COR-L47 (cell line): ENCODE data around the gene CRYBB1.

Experiments
- DNase-seq: peaks from one replicate; lab custom pipeline; 2025; lab: John Stamatoyannopoulos, UW

CRYBB1 gene

GRCh38 chr22:26577081-26577480, 40.7 kb downstream of the CRYBB1 start:
- DNase-seq: no peak

DNA sequence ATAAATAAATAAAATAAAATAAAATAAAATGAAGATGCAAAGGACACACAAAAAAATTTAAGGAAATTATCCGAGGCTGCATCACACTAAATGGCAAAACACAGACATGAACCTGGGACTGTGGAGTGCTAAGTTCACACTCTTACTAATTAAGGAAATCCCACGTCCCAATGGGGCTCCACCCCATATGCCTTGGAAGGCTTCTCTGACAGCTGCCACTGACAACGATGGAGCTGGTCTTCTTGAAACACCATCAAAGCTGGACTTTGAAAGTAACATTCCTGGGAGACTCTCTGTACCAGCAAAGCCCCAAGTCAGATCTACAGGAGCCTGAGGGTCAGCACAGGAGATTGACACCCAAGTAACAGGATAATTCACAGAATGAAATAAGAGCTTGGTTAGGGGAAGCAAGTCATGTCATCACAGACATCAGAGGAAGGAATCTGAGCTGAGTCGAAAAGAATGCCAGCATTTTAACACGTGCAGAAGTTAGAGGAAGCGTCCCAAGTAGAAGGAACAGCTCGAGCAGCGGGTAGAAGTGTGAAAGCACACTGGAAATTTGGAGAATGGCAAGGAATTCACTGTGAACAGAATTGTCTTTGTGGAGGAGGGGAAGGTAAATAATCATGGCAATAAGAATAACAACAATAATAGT, 41.7 kb downstream of the CRYBB1 start:
- DNase-seq: no peak

DNA sequence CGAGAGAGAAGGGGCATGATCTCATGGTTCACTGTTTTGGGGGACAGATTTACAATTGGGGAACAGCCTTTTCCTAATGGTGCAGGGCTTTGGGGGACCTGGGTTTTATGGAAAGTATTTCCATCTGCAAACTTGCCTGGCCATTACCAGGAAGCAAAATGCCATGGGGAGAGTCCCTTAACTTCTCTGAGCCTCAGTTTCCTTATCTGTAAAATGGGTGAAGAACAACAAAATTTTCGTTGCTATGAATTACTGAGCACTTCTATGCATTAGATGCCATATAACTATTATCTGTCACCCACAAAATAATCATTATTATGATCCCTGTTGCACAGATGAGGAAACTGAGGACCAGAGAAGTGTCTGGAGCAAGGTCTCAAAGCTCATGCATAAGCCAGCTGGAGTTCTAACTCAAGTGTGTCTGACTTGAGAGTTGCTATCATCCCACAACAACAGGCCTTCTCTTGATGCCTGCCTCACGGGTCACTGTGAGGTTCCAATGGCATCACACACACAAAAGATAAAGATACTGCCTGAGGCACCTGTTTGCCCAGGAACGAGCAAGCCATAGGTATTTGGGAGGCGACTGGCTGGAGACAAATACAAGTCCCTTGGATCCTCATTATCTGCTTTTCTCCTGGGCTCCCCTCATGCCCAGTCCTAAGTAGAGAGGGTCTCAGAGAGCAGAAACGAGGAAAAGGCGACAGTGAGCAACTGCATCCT, 43.7 kb downstream of the CRYBB1 start:
- no peak for DNase-seq

GRCh38 chr22:26573026-26573662, 44.7 kb downstream of the CRYBB1 start:
- no peak for DNase-seq

DNA sequence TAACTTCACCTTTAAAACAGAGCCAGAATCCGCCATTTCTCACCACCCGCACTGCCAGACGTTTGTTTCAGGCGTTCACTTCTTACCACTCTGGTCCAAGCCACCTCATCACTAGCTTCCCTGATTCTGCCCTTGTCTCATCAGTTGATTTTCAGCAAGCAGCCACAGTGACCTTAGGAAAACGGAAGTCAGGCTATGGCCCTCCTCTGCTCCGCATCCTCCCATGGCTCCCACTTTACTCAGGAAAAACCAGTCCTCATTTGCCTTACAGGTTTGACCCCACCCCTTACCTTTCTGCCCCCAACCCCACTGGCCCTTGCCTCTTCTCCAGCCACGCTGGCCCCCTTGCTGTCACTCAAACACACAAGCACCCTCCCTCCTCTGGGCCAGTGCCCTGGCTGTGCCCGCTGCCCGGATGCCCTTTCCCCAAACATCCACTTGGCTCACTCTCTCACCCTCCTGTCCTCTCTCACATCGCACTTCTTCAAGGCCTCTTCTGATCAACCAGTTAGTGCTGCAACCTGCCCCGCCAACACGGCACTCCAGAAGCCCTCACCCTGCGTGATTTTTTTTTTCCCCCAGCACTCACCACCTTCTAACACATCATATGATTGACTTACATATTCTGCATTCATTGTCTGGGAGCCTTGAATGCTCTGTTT, 46.8 kb downstream of the CRYBB1 start:
- DNase-seq: no peak

GRCh38 chr22:26570115-26570514, 47.7 kb downstream of the CRYBB1 start:
- no peak for DNase-seq

GRCh38 chr22:26568207-26568706, 49.6 kb downstream of the CRYBB1 start:
- DNase-seq: no peak

GRCh38 chr22:26567610-26568009, 50.2 kb downstream of the CRYBB1 start:
- DNase-seq: no peak

DNA sequence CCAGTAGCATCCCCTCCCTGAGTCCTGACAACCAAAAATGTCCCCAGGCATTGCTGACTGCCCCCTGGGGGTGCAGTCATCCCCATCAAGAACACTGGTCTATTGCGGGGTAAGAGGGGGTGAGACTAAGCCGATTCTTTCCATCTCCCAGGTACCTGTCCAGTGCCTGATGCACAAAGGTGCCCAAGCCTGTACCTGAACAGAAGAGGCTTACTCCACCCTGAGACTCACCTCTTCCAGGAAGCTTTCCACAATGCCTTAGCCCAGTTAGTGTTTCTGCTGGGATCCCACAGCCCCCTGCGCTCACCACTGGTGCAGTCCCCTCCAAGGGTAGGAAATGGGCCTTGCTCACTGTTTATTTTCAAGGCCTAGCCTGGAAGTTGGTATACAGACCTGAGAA, 50.8 kb downstream of the CRYBB1 start:
- no peak for DNase-seq

DNA sequence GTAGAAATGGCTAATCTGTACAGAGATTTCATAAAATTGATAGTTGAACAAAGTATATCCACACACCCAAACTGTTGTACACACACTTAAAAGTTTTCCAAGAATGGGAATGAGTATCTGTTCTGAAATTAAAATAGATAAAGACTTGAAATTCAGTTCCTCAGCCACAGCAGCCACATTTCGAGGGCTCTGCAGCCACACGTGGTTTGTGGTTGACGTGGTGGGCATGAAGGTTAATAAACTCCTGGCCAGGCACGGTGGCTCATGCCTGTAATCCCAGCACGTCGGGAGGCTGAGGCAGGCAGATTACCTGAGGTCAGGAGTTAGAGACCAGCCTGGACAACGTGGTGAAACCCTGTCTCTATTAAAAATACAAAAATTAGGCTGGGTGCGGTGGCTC, 51.9 kb downstream of the CRYBB1 start:
- no peak for DNase-seq

DNA sequence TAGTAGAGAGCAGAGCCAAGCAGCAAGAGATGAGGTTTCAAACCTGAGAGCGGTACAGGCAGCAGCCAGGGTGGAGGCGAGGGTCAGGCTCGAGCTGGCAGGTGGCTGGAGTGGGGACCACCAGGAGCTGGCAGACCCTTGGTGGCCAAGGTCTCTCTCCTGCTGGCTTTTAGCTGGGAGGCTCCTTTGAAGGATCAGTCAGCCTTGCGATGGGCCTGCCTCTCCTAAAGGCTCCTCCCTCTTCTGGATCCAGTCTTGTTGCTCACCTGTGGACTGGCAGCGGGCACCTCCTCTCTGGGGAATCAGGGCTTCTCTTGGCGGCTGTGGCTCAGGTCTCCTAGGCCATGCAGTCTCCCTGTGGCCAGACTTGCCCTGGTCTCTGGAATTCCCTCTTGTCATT, 52.6 kb downstream of the CRYBB1 start:
- no peak for DNase-seq

DNA sequence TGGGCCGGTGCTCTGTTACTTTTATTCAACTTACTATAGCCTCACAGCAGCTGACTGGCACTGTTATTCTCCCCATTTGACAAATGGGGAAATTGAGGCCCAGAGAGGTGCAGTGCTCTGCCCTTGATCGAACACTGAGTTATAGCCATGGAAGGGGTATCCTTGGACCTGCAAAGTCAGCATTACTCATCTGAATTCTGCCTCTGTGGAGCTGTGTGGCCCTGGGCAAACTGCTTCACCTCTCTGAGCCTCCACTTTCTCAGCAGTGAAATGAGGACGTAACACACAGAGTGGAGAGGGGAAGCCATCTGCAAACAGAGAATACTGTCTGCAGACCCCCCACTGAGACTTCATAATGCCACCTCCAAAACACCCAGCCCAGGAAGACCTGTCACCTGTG, 53.2 kb downstream of the CRYBB1 start:
- DNase-seq: no peak

DNA sequence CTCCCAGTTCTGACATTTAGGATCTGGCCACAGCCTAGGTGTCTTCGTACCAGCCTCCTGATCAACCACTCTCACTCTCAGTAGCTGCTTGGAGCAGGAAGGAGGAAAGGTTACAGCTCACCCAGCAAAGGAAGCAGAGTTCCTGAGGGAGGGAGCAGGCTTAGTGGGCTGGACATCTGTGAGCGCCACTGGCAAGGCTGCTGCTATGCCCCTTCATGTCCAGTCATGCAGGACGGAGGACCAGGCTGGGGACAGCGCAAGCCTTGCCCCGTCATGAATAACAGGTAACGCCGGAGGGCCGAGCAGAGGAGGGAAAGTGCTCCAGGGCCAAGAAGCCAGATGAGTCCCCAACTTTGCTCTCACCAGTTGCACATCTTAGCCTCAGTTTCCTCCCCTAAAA, 53.6 kb downstream of the CRYBB1 start:
- DNase-seq: no peak

GRCh38 chr22:26563022-26563421, 54.8 kb downstream of the CRYBB1 start:
- no peak for DNase-seq

- no peak for DNase-seq
Measured at GRCh38 chr22:26561756-26562417, 55.9 kb downstream of the CRYBB1 start.

- no peak for DNase-seq
Measured at GRCh38 chr22:26559961-26560575, 57.8 kb downstream of the CRYBB1 start.

GRCh38 chr22:26558248-26558895, 59.5 kb downstream of the CRYBB1 start:
- DNase-seq: no peak

DNA sequence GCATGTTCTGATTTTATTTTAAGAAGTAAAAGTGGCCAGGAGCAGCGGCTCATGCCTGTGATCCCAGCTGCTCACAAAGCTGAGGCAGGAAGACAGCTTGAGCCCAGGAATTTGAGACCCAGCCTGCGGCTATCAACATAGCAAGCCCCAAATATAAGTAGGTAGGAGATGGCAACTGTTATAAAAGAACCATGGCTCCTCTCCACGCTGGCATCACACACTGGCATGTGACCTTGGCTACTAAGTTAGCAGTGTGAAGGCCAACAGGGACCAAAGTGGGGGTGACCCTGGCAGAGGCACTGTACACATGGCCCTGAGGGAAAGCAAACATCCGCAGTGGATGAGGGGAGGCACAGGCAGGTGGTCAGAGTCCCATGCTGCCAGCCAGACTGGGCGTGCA, 60.9 kb downstream of the CRYBB1 start:
- DNase-seq: no peak

DNA sequence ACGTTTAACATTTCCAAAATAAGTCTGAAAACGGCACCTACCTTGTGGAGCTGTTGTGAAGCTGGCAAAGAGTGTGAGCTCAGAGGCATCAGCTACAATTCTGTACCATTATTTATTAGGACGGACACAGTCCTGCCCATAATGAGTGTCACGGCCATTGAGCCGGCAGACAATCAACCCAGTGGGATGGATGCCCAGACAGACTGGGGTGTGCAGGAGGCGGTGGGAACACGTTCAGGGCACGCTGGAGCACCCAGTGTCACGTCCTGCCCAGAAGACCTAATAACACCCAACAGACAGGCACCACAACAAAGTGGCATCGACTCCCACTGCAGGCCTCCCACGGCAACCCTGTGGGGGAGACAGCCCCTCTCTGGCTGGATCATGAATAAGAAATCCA, 62.3 kb downstream of the CRYBB1 start:
- no peak for DNase-seq

GRCh38 chr22:26554956-26555355, 62.9 kb downstream of the CRYBB1 start:
- no peak for DNase-seq
